GM21717 (cell line): ENCODE measurements around the gene MRPL39.
"Not testable (repeated sequence)": the region's sequence is repeated elsewhere in the genome, so short reads cannot be mapped to it uniquely, and the experiment has no call there.

ENCODE experiments used
- ATAC-seq: cut with Tn5 transposase; IDR thresholded peaks from one replicate; pipeline ENCODE4 v1.9.1; 2021; ENCODE audit warnings: mild to moderate bottlenecking, moderate library complexity; ENCODE audit not compliant: unreplicated experiment

The MRPL39 gene

DNA sequence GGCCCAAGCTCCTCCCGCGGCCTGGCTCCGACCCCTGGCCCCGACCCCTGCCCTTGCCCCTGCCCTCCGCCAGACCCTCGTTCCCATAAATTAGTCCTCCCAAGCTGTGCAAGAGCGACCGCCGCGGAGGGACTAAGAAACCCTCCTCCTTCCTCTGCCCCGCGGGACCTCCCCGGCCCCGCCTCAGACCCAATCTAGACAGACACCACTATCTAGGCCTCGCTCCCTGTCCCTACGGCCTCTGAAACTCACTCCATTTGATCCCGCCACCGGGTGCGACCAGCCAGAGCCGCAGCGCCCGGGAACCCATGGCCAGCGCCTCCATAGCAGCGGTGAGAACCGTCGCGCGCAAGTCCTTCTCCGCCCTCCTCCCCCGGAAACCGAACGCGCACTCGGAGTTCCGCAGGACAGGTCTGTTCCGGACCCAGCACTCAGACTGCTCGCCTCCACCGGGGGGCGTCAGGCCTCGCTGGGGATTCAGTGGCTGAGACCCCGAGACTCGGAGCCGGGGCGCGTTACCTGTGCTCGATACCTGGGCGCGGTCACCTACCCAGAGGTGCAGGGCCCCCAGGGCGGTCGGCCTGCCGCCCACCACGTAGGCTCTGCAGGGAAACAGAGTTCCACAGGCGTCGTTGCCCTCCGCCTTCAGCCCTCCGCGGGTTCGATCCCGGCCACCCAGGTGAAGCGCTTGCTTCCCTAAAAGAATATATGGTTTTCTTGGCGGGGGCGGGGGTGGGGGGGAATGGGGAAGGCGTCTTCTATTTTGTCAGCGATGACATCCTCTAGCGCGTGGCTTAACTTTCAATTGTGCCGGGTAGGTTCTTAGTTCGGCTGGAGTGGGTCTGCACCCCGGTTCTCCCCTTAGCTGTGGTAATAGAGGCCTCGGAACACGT lies at the start of gene MRPL39:
TSS of gene MRPL39 (minus strand) at position 331 of the 893 bp plus-strand sequence. CDS start at position 325, 6 bp downstream.
- peak; percentile 95 for ATAC-seq

DNA sequence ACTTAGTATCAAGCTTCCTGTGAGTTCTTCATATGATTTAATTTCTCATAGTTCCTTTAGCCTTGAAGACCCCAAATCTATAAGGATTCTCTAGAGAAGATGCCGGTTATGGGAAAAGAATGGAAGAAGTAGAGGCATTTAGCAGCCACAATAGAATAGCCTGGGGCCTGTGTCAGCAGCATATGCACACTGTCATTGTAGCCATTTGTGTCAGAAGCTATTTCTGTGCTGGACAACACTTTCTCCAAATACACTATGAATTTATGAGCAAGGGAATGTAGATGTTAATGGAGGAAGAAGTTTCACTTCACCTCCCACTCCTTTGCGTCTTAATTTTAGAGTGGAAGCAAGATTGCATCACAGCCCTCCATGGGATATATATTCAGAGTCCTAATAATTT lies 49.1 kb upstream of the MRPL39 start:
- ATAC-seq = no peak

DNA sequence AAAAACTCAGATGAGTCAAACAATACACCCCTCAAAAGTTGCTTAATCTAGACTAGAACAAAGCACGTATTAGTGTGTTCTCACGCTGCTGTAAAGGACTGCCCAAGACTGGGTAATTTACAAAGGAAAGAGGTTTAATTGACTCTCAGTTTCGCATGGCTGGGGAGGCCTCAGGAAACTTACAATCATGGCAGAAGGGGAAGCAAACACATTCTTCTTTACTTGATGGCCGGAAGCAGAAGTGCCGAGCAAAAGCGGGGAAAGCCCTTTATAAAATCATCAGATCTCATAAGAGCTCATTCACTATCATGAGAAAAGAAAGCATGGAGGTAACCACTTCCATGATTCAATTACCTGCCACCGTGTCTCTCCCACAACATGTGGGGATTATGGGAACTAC lies 41.9 kb upstream of the MRPL39 start:
- ATAC-seq = no peak

DNA sequence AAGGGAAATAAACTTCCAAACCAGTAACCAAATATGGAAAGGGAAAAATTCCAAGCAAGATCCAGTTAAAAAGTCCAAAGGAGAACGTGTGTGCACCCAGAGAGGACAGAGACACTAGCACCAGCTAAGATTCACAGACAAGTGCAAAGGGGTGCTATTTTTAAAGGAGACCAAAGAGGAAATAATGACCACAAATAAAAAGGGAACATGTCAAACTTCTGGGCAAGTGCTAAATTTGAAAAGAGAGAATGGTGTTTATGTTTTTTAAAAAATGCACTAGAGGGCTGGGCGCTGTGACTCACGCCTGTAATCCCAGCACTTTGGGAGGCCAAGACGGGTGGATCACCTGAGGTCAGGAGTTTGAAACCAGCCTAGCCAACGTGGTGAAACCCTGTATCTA lies 40.4 kb upstream of the MRPL39 start:
- ATAC-seq = no peak

DNA sequence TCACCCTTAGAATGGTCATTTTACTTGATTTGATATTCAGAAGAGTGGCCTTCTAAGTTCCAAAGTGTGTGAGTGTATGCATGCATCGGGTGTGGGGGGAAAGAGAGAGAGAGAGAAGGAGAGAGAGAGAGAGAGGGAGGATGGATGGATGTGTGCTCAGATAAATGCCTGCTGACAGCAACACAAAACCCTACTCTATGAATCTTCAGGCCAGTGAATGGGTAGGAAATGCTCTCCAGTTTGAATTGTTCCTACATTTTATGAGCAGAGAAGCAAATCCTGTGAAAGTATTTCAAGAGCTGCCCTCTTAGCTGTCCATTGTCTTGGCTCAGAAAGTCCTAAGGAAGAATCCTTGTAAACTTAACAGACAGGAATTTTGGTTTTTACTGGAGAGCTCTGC lies 39.2 kb upstream of the MRPL39 start:
- ATAC-seq = no peak

DNA sequence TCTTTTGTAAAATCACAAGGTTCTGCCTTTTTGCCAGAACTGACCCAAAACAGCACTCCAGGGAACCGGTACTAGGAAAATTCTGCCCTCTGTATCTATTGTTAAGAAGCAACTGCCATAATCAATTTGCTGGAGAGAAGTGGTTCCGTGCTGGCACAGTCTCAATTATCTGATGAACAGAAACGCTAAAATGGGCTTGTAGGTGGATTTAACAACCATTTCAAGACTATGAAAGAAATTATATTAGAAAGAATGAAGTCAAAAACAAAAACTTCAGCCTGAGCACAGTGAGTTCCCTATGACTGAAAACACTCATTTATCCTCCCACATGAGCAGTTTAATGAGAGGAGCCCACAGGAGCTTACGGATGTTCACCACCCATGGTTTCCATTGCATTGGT lies 36.2 kb upstream of the MRPL39 start:
- no peak for ATAC-seq

DNA sequence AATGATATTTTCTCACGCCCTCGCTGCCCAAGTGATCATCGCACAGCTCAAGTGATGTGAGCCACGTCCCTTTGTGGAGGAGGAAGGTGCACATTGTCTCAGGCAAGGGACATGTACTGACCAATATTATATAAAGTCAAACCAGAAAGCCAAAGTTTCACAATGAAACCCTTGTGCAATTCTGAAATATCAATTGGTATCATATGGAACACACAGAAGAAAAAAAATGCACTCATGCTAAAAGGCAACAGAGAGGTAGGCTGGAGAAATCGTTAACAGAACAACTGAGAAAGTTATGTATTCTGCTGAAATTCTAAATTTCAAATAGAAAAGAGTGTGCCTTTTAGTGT lies 33.6 kb upstream of the MRPL39 start:
- no peak for ATAC-seq

DNA sequence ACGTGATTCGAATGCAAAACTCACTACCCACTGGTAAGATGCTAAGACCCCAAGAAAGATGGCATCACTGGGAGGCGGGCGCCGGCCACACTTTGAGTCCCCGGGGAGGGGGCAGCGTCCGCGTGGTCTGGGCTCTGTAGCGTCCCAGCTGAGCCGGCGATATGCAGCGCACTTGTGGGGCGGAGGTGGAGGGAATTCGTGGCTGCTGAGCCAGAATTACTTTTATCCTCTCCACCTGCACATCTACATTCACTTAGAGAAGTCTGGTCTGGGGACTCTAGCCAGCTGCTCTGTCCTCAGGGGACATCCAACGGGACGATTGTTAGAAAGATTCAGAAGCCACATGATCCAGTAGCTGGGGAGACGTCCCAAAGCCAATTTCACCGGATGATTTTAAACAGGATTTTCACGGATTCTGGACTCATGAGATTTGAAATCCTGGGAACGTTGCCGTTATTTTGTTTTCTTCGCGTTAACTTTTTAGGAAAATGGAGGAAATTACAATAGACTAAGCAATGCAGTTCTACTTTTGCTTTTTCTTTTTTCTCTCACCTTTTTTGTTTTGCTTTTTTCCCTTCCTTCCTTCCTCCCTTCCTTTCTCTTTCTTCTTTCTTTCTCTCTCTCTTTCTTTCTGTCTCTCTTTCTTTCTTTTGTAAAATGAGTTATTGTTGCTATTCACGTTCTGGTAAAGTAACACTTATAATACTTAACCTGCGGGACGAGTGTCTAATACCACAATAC lies 33.1 kb upstream of the MRPL39 start:
- ATAC-seq = peak; percentile 32

DNA sequence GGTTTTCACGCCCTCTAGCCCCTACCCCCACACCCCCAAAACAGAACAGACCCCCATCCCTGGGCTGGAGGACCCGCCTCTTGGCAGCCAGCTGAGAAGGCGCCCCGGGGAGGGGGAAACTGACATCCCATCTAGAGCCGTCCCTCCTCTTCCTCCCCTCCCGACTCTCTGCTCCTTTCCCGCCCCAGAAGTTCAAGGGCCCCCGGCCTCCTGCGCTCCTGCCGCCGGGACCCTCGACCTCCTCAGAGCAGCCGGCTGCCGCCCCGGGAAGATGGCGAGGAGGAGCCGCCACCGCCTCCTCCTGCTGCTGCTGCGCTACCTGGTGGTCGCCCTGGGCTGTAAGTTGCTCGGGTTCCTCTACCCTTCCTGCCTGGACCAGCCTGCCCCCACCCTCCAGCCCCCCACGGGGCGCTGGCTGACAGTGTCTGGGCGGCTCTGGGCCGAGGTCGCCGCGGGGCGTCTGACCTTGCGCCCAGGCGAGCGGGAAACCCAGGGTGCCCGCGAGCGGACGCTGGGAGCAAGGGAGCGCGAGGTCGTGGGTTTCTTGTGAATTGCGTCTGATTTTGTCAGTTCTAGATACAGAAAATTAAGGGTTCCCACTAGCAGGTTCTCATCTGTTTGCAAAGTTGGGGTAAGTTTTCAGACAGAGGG lies 32.4 kb upstream of the MRPL39 start:
- peak; percentile 76 for ATAC-seq

DNA sequence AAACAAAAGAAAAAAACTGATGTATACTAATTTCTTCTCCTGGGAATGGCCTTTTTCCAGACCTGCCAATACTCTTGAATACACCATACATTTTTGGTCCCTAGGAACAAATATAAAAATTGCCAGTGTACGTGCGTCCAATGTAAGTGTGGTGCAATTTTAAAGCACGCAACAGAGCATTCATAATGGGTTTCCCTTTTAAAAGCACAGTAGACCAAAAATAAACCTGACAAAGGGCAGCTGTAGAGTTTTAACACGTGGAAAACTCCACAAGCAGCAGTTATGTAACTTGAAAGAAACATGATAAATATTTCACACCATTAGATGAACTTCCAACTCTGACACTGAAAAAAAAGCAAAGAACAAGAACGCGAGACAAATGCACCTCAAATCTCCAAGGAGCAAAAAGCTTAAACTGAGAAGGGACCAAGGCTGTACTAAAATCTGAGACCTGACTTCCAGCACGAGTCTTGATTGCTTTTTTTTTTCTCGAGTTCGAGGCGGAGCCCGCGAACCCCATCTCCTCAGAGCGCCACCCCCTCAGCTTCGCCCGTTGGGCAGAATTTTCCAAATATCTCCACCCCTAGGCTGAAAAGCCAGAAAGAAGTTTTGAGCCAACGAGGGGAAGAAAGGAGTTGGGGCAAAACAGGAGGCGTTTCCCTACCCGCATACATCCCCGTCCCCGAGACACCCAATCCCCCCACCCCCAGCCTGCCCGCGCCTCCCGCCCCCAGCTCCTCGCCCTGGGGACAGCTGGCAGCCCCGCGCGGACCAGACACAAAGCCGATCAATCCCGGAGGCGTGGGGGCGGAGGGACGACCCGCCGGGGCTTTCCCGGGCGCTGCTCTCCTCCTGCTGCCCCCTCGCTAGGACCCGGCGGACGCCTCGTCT lies 31.6 kb upstream of the MRPL39 start, which contains the start of gene JAM2:
TSS of gene JAM2 (plus strand) at position 599 of the 891 bp plus-strand sequence. CDS start 564 bp downstream, outside the sequence.
- peak; percentile 52 for ATAC-seq

DNA sequence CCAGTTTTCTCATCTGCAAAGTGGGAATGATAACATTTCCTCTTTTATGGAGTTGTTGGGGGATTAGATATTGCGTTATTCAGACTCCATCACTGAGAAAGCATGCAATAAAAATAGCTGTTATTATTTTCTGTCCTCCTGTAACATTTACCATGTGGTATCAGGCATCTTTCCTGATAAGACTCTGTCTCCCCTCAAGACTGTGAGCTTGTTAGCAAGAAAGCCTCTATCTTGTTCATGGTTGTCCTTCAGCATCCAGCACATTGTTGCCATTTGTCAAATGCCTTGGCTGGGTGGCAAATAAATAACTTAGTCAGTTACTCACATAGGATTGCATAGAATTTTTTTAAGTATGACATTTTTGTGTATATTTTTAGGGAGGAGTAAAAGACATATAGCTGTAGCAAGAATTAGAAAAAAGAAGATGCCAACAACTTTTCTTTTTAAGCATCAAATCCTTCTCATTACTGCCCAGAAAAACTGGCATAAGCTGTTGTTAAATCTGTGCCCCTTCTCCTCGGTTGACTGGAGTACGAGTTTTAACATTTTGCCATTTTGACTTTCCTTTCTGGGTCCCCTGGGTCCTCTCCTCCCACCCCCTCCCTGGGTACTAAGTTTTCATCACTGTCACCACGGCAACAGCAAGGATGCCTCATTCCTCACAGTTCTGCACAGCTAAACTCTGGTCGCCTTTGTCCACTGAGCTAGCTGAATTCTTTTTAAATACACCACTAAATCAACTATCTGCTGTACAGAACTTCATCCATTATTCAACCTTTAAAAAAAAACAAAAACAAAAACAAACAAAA lies 30.8 kb upstream of the MRPL39 start:
- ATAC-seq = no peak

DNA sequence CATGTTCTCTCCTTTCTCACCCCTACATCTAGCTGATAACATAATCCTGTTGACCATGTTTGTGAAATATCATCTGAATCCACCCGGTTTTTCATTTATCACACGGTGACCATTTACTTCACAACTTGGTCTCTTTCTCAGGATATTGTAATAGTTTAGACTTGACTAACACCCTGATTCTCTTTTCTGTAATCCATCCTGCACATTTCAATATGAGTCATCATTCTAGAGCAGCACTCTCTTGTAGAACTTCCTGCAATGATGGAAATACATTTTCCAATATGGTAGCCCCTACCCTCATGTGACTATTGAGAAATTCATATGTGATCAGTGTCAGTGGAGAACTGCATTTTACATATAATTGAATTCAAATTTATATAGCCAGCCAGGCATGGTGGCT lies 29.4 kb upstream of the MRPL39 start:
- no peak for ATAC-seq

DNA sequence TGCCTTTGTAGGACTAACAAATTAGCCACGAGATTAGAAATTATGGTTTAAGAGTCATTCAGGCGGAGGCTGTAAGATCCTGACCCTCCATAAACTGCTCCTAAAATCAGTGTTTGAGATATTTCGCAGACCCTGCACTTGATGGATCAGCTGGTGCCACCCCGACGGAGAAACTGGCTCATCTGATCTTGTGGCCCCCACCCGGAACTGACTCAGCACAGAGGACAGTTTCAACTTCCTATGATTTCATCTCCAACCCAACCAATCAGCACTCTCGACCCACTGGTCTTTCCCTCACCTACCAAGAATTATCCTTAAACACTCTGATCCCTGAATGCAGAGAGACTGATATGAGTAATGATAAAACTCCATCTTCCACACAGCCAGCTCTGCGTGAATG lies 28.0 kb upstream of the MRPL39 start:
- ATAC-seq = no peak

DNA sequence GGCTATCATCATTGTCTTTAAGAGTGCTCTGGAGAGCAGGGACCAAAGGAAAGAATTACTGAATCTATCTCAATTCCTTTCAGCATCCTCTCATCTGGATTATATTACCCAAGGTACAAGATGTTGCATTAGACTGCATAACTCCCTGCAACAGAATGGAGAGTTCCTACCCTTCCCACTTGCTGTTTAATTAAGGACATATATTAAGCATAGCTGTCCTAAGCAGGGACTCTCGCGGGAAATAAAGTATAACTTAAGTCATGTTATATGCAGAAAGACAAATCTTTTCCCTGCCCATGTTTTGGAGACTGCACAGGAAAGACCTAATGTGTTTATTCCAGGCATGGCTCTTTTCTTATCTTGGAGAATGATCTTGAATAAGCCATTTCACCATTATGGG lies 25.0 kb upstream of the MRPL39 start:
- no peak for ATAC-seq

DNA sequence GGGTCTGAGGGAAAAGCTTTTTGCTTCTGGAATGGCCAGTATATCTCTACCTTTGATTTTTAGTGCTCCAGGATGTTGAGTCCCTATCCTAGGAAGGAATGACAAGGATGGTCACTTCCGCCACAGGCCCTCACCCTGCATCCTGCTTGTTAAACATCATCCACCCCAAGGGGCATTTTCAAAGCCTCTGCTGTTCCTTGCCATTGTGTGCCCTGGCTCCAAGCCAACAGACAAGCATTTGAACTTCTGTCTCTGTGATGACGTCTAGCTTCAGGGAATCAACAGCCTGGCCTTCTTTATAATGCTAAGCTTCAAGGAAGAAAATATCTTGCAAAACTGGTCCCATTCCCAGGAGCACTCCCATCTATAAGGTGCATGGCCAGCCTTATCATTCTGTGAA lies 19.5 kb upstream of the MRPL39 start:
- no peak for ATAC-seq

DNA sequence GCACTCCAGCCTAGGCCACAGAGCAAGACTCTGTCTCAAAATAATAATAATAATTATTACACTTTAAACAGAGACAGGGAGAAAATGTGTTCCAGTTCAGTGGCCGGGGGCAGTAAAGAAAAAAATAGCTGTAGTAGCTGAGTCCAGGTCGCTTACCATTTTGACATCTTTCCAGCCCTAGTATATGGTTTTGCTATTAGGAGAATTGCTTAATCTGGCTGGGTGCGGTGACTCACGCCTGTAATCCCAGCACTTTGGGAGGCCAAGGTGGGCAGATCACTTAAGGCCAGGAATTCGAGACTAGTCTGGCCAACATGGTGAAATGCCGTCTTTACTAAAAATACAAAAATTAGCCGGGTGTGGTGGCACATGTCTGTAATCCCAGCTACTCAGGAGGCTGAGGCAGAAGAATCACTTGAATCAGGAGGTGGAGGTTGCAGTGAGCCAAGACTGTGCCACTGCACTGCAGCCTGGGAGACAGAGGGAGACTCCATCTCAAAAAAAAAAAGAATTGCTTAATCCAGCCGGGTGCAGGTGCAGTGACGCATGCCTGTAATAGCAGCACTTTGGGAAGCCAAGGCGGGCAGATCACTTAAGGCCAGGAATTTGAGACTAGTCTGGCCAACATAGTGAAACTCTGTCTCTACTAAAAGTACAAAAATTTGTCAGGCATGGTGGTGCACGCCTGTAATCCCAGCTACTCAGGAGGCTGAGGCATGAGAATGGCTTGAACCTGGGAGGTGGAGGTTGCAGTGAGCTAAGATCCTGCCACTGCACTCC lies 18.7 kb upstream of the MRPL39 start:
- ATAC-seq = not testable (repeated sequence)

DNA sequence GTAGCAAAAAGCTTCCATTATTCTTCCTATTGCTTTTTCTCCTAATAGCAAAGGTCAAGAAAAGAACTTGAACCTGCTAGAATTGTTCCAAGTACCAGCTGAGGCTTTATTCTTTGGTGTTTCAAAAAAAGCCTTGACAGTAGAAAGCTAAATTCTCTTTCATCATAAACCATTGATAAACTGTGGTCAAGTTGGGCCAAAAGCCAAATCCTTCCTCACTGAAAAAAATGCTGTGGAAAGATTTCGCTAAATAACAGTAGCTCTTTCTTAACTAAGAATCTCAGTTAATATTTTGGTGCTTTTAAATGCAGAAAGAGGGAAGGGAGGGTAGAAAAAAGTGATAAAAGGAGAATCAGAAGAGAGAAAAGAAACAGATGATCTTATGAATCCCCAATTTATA lies 17.8 kb upstream of the MRPL39 start:
- ATAC-seq = no peak

DNA sequence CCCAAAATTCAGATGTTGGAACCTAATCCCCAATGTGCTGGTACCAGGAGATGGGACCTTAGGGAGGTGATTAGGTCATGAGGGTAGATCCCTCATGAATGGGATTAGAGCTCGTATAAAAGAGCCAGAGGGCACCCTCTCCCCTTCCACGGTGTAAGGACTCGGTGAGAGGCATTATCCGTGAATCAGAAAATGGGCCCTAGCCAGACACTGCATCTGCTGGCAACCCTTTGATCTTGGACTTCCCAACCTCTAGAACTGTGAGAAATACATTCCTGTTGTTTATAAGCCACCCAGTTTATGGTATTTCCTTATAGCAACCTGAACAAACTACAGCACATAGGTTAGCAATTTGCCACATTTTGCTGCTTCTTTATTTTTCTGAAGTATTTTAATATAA lies 17.2 kb upstream of the MRPL39 start:
- ATAC-seq = no peak

DNA sequence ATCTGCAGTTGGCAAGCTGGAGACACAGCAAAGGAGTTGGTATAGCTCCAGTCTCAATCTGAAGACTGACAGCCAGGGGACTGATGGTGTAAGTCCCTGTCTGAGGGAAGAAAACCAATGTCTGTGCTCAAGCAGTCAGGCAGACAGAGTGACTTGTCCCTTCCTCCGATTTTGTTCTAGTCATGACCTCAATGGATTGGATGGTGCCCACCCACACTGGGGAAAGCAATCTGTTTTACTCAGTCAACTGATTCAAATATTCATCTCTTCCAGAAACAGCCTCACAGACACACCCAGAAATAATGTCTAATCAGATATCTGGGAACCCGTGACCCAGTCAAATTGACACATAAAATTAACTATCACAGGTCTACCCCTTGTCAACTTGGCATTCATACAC lies 11.9 kb upstream of the MRPL39 start:
- ATAC-seq = no peak
